HFF-Myc (cell line): ENCODE measurements around the gene CREB3L2.

ENCODE experiments used
- DNase-seq: peaks from one replicate; pipeline ENCODE4 v3.0.0-alpha.2; 2011; ENCODE audit warnings: low read depth; ENCODE audit errors: extremely low read depth
- H3K4me3 ChIP-seq: replicated peaks from 2 replicates; pipeline ENCODE4 v1.5.1; 2011; ENCODE audit warnings: low read depth, mild to moderate bottlenecking, control low read depth, low read length
- TF ChIP-seq, protein P1 (sequence below): IDR thresholded peaks from 2 replicates; pipeline ENCODE4 v1.5.1; 2012; ENCODE audit warnings: mild to moderate bottlenecking, low read depth, low read length, control low read depth; ENCODE audit errors: missing control alignments

The CREB3L2 gene

DNA sequence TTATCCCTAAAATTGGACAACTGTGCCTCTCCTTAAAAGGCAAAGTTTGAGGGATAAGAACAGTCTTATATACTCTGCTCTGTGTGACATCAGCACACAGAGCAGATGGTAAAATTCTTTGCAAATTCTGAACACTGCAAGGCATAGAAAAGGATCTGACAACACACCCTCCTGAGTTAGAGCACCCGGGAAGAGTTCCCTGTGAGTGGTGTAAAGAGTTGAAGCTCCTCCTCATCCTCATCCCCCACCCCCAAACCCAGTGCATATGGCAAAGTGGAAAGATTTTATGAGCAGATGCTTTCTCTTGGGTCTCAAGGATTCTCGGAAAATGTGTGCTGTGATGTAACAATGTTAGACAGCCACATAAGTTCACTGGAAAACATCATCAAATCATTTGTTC lies 115.1 kb downstream of the CREB3L2 start:
- no peak overlapping the region for H3K4me3 ChIP-seq
- no peak for DNase-seq
- TF ChIP-seq, protein P1, sequence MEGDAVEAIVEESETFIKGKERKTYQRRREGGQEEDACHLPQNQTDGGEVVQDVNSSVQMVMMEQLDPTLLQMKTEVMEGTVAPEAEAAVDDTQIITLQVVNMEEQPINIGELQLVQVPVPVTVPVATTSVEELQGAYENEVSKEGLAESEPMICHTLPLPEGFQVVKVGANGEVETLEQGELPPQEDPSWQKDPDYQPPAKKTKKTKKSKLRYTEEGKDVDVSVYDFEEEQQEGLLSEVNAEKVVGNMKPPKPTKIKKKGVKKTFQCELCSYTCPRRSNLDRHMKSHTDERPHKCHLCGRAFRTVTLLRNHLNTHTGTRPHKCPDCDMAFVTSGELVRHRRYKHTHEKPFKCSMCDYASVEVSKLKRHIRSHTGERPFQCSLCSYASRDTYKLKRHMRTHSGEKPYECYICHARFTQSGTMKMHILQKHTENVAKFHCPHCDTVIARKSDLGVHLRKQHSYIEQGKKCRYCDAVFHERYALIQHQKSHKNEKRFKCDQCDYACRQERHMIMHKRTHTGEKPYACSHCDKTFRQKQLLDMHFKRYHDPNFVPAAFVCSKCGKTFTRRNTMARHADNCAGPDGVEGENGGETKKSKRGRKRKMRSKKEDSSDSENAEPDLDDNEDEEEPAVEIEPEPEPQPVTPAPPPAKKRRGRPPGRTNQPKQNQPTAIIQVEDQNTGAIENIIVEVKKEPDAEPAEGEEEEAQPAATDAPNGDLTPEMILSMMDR, result no peak

DNA sequence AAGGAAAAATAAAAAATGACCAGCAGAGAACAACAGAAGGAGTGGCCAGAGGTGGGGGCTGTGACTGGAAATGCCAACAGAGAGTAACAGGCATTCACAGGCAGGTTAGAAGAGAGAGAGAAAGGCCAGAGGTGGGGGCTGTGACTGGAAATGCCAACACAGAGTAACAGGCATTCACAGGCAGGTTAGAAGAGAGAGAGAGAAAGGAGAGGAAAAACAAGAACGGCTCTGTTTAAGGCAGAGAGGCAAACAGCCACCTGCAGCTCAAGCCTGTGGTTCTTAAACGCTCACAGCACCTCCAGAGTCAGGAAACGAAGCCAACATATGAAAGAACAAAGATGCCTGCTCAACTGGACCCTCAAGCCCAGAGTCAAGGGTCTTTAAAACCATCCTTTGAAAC lies 115.6 kb downstream of the CREB3L2 start:
- H3K4me3 ChIP-seq, result no peak overlapping the region
- DNase-seq, result no peak
- TF ChIP-seq, protein P1, result no peak

DNA sequence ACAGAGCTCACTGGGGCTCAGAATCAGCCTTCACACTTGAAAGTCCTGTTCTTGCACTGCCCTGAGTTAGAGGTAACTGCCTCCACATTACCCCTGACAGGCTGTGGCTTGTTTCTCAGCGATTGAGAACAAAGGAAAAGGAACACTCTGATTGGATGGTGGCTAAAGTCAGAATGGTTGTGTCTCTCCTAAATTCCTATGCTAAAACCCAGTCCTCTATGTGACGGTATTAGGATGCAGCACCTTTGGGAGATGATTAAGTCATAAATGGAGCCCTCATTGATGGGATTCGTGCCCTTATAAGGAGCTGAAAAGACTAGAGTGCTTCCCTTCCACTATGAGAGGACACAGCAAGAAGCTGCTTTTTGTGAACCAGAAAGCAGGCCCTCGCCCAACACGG lies 116.2 kb downstream of the CREB3L2 start:
- DNase-seq, result no peak
- TF ChIP-seq, protein P1, result no peak
- H3K4me3 ChIP-seq, result no peak overlapping the region

DNA sequence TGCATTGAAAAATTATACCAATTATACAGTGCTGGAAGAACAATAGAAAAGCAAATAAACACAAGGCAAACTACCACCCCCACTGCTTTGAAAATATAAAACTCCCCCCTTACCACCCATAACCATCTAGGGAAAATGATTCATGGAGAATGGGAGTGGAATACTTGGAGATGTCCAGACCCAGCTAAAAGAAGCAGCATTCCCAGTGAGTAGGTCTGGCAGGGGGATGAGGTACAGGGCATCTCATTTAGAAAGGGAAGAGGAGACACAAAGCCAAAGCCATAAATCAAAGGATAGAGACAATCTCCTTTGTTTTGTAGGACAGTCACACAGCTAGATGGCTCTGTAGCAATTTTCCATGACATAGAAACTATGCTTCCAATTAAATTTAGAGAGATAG lies 119.1 kb downstream of the CREB3L2 start:
- TF ChIP-seq, protein P1, result no peak
- no peak for DNase-seq
- no peak overlapping the region for H3K4me3 ChIP-seq

DNA sequence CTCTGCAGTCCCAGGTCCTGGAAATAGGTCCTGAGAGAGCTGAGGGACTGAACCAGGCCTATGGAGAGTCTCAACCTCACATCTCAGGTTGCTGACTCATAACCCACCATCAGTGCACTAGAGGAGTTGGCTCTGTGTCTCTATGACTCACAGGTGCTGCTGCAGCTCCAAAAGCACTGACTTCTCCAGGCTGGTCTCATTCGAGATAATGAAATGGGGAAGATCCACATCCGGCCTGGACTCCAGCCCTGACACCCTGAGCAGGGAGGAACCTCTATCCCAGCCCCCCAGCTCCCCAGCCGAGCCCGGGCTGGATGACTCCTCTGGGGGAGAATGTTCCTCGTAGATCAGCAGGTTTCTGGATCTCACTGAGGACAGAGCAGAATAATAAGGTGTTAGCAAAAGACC lies 119.6 kb downstream of the CREB3L2 start:
- peak; percentile 96 for DNase-seq

DNA sequence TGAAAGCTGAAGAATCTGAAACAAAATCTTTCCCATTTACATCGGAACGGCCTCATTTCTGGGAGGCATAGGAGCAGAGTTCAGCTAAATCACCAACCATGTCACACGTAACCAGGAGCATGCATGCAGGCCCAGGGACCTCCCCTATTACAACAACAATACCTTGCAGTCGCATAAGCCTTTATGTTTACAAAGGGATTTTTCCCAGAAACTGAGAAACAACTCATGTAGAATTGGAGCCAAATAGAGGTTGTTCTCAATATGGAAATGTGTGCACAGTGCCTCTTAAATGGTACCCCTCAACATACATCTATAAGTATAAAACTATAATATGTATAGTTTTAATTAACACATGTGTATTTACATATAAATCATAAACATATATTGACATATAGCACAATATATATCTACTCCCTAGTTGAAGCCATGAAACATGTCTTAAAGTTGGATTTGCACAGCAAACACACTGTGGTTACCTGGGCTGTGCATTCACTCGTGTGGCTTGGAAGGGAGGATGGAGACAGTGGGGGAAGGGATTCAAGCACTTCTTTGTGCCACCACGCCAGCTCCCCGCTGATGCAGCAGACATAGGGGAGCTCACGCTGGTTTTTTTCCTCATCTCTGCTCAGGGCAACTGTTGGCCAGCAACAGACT lies 120.2 kb downstream of the CREB3L2 start:
- no peak for DNase-seq
- TF ChIP-seq, protein P1, result no peak
- no peak overlapping the region for H3K4me3 ChIP-seq

More for the DNA sequence above, 119.6 kb downstream of the CREB3L2 start:
- TF ChIP-seq, protein P1, result no peak
- no peak overlapping the region for H3K4me3 ChIP-seq

DNA sequence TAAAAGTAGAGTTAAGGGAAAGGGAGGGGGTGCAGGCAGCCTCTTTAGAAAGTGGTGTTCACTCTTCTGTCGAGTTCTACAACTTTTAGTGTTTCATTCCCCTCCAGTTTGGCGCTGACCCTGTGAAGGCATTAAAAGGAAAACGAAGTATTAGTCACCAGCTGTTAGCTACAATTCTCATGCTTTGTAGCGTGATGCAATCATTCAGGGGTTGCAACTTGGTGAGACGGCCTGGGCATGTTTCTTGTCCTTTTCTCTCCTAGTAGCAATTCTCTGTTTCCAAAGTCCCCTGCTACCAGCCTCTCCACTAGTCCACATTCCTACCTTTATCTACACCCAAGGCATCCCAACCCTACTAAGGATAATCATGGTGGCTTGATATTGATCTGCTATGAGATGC lies 121.5 kb downstream of the CREB3L2 start:
- TF ChIP-seq, protein P1, result no peak
- DNase-seq, result no peak
- no peak overlapping the region for H3K4me3 ChIP-seq
